KMS-11 (cell line): ENCODE measurements around the gene NKD1.

Experiments used
- H2AFZ ChIP-seq: fragments of 200-600 bp; sonication (generic); 2 replicates; pipeline ENCODE4 v1.6.1; 2016; ENCODE audit warnings: antibody characterized with exemption, mixed run types, low read depth
- H3K27ac ChIP-seq: fragments of 200-600 bp; sonication (generic); 2 replicates; pipeline ENCODE4 v1.6.1; 2016; ENCODE audit warnings: mild to moderate bottlenecking, mixed run types
- H3K27me3 ChIP-seq: fragments of 200-600 bp; sonication (generic); 2 replicates; pipeline ENCODE4 v1.6.1; 2017; ENCODE audit warnings: mild to moderate bottlenecking, low read depth, mixed run types, moderate library complexity; ENCODE audit not compliant: insufficient read depth
- H3K36me3 ChIP-seq: fragments of 200-600 bp; sonication (generic); 2 replicates; pipeline ENCODE4 v1.6.1; 2017; ENCODE audit warnings: mild to moderate bottlenecking, mixed run types; ENCODE audit not compliant: insufficient read depth
- H3K4me1 ChIP-seq: fragments of 200-600 bp; sonication (generic); 2 replicates; pipeline ENCODE4 v1.6.1; 2016; ENCODE audit warnings: mild to moderate bottlenecking, low read depth, mixed run types; ENCODE audit not compliant: poor library complexity, severe bottlenecking
- H3K4me2 ChIP-seq: fragments of 200-600 bp; sonication (generic); 2 replicates; pipeline ENCODE4 v1.7.0; 2016; ENCODE audit warnings: mild to moderate bottlenecking, mixed run types
- H3K4me3 ChIP-seq: fragments of 200-600 bp; sonication (generic); IDR thresholded peaks from 2 replicates; pipeline ENCODE4 v1.6.1; 2017; ENCODE audit warnings: low read depth, low read length, mixed read lengths; ENCODE audit not compliant: insufficient read depth
- H3K79me2 ChIP-seq: fragments of 200-600 bp; sonication (generic); 2 replicates; pipeline ENCODE4 v1.6.1; 2016; ENCODE audit warnings: low read depth, mixed run types; ENCODE audit not compliant: insufficient read depth
- H3K9ac ChIP-seq: fragments of 200-600 bp; sonication (generic); 2 replicates; pipeline ENCODE4 v1.6.1; 2016; ENCODE audit warnings: mild to moderate bottlenecking, mixed run types
- H4K20me1 ChIP-seq: fragments of 200-600 bp; sonication (generic); 2 replicates; pipeline ENCODE4 v1.6.1; 2016; ENCODE audit warnings: mild to moderate bottlenecking, mixed run types; ENCODE audit not compliant: insufficient read depth
- CTCF ChIP-seq: fragments of 200-600 bp; sonication (generic); conservative IDR thresholded peaks from 2 replicates; pipeline ENCODE4 v1.6.1; 2017; ENCODE audit warnings: low read depth, mild to moderate bottlenecking, antibody characterized with exemption, low read length, moderate library complexity, mixed read lengths

Gene NKD1

GRCh38 chr16:50570808-50571598, 22.8 kb downstream of the NKD1 start:
- H4K20me1 ChIP-seq = no peaks in the 10 kb centered on the region
- H3K79me2 ChIP-seq = no peaks in the 10 kb centered on the region
- no peak overlapping the region for H2AFZ ChIP-seq
- no peaks in the 10 kb centered on the region for H3K27me3 ChIP-seq
- no peak overlapping the region for H3K4me2 ChIP-seq
- no peak overlapping the region for H3K27ac ChIP-seq
- H3K4me3 ChIP-seq = no peak overlapping the region
- no peak overlapping the region for H3K9ac ChIP-seq
- no peak for TF ChIP-seq CTCF
- H3K36me3 ChIP-seq = no peaks in the 10 kb centered on the region
- H3K4me1 ChIP-seq = no peaks in the 10 kb centered on the region

GRCh38 chr16:50571786-50572185, 23.6 kb downstream of the NKD1 start:
- Histone ChIP-seq H3K27me3 (no peaks in the 10 kb centered on the region), H3K4me3 (no peak overlapping the region), H4K20me1 (no peaks in the 10 kb centered on the region), H3K9ac (no peak overlapping the region), H3K79me2 (no peaks in the 10 kb centered on the region), H2AFZ (no peak overlapping the region), H3K27ac (no peak overlapping the region), H3K4me1 (no peaks in the 10 kb centered on the region), H3K4me2 (no peak overlapping the region), H3K36me3 (no peaks in the 10 kb centered on the region)
- no peak for TF ChIP-seq CTCF

GRCh38 chr16:50572700-50573099, 24.5 kb downstream of the NKD1 start:
- H3K27ac ChIP-seq = no peak overlapping the region
- H3K4me1 ChIP-seq = no peaks in the 10 kb centered on the region
- H4K20me1 ChIP-seq = no peaks in the 10 kb centered on the region
- H3K36me3 ChIP-seq = no peaks in the 10 kb centered on the region
- H3K4me2 ChIP-seq = no peak overlapping the region
- TF ChIP-seq CTCF = no peak
- no peak overlapping the region for H2AFZ ChIP-seq
- H3K4me3 ChIP-seq = no peak overlapping the region
- H3K79me2 ChIP-seq = no peaks in the 10 kb centered on the region
- H3K27me3 ChIP-seq = no peaks in the 10 kb centered on the region
- no peak overlapping the region for H3K9ac ChIP-seq

- no peak for TF ChIP-seq CTCF
- Histone ChIP-seq H3K27me3 (no peaks in the 10 kb centered on the region), H4K20me1 (no peaks in the 10 kb centered on the region), H3K27ac (no peak overlapping the region), H3K4me1 (no peaks in the 10 kb centered on the region), H3K4me2 (no peak overlapping the region), H3K36me3 (no peaks in the 10 kb centered on the region), H3K79me2 (no peaks in the 10 kb centered on the region), H3K9ac (no peak overlapping the region), H2AFZ (no peak overlapping the region), H3K4me3 (no peak overlapping the region)
Measured at GRCh38 chr16:50573279-50573678, 25.1 kb downstream of the NKD1 start.
